ENCODE data around the gene MED28.

GRCh38 chr4:17681281-17682221 is 67.1 kb downstream of the MED28 start:
- TF ChIP-seq CTCF (conservative IDR thresholded peaks at IDR 0.05) (no peak), EZH2 (IDR thresholded peaks at IDR 0.05; ENCODE audit: low read depth) (no peak)

Measured in PC-9 (cell line).